Fibroblast of lung (primary cell): ENCODE measurements around the gene EDDM3A. TPM values are rescaled to one million over a fixed set of nuclear protein-coding genes. Genes with fewer than 3 reads are reported as not detected.
"Not testable (repeated sequence)": the region's sequence is repeated elsewhere in the genome, so short reads cannot be mapped to it uniquely, and the experiment has no call there.

Source experiments
- DNase-seq, 2 donors: peaks; one replicate each; pipeline versions ENCODE4 v3.0.0 to v3.0.0-alpha.2; 2010; ENCODE audit warnings: low read depth in 2 of 2
- H2AFZ ChIP-seq: 2 replicates; pipeline ENCODE4 v1.5.1; 2012; ENCODE audit warnings: low read length, control low read depth, inconsistent platforms
- H3K27ac ChIP-seq: 2 replicates; pipeline ENCODE4 v1.5.1; 2011; ENCODE audit warnings: low read length, control low read depth; ENCODE audit not compliant: insufficient read depth
- H3K27me3 ChIP-seq: 2 replicates; pipeline ENCODE4 v1.5.1; 2011; ENCODE audit warnings: mild to moderate bottlenecking, low read length; ENCODE audit not compliant: control insufficient read depth, insufficient read depth
- H3K36me3 ChIP-seq: 2 replicates; pipeline ENCODE4 v1.5.1; 2011; ENCODE audit warnings: low read length; ENCODE audit not compliant: control insufficient read depth, insufficient read depth
- H3K4me1 ChIP-seq: 2 replicates; pipeline ENCODE4 v1.5.1; 2011; ENCODE audit warnings: low read length; ENCODE audit not compliant: control insufficient read depth, insufficient read depth; ENCODE audit errors: extremely low read depth
- H3K4me2 ChIP-seq: 2 replicates; pipeline ENCODE4 v1.5.1; 2011; ENCODE audit warnings: low read length, control low read depth; ENCODE audit not compliant: insufficient read depth; ENCODE audit errors: extremely low read depth
- H3K4me3 ChIP-seq, 4 experiments: fragments of 200-600 bp in 1 of 4; sonication (generic) in 1 of 4; replicated peaks in 1 of 4; 2 replicates each; pipeline ENCODE4 v1.5.1; 2011 to 2016; ENCODE audit warnings: low read length in 4 of 4, low read depth in 3 of 4, mild to moderate bottlenecking in 3 of 4, control low read depth in 2 of 4, inconsistent platforms in 1 of 4, mixed read lengths in 1 of 4; ENCODE audit not compliant: insufficient read depth in 1 of 4; ENCODE audit errors: control extremely low read depth in 1 of 4
- H3K79me2 ChIP-seq: 2 replicates; pipeline ENCODE4 v1.5.1; 2012; ENCODE audit warnings: mild to moderate bottlenecking, low read length, inconsistent platforms; ENCODE audit not compliant: control insufficient read depth, insufficient read depth
- H3K9ac ChIP-seq: 2 replicates; pipeline ENCODE4 v1.5.1; 2011; ENCODE audit warnings: mild to moderate bottlenecking, low read length, control low read depth; ENCODE audit not compliant: insufficient read depth
- H3K9me3 ChIP-seq: 2 replicates; pipeline ENCODE4 v1.5.1; 2012; ENCODE audit warnings: low read depth, low read length; ENCODE audit not compliant: control insufficient read depth, insufficient read depth
- H4K20me1 ChIP-seq: 2 replicates; pipeline ENCODE4 v1.5.1; 2011; ENCODE audit warnings: low read length; ENCODE audit not compliant: control insufficient read depth, insufficient read depth; ENCODE audit errors: extremely low read depth
- CTCF ChIP-seq, 2 donors: IDR thresholded peaks in 1 of 2; conservative IDR thresholded peaks in 1 of 2; 1 replicate in 1 of 2; 2 replicates in 1 of 2; pipeline ENCODE4 v1.5.1; 2011 to 2012; ENCODE audit warnings: low read length in 2 of 2, control low read depth in 1 of 2, inconsistent platforms in 1 of 2, low read depth in 1 of 2, mild to moderate bottlenecking in 1 of 2
- EZH2 ChIP-seq: IDR thresholded peaks from 2 replicates; pipeline ENCODE4 v1.5.1; 2012; ENCODE audit warnings: low read length, control low read depth, mild to moderate bottlenecking; ENCODE audit errors: missing control alignments
- polyA plus RNA-seq, 2 donors: library from polyadenylated mRNA; depleted of rRNA in 1 of 2; stranded (reverse) in 1 of 2; unstranded in 1 of 2; fragments of >200 nt; gene quantifications; 2 replicates each; pipeline ENCODE4 v1.2.1, GENCODE V29; 2011 to 2012; ENCODE audit warnings: missing spikeins in 1 of 2
- total RNA-seq: library from RNA; depleted of rRNA; stranded (reverse); fragments of >200 nt; gene quantifications from 2 replicates; pipeline ENCODE4 v1.2.1, GENCODE V29; 2014

Gene EDDM3A
- total and polyA plus RNA-seq, 2 donors (not counting 1 experiment from before 2014, with no cell fraction given) = not detected

- H3K9ac ChIP-seq = no peak overlapping the region
- no peaks in the 10 kb centered on the region for H3K36me3 ChIP-seq
- no peaks in the 10 kb centered on the region for H3K4me1 ChIP-seq
- H3K27ac ChIP-seq = no peak overlapping the region
- no peaks in the 10 kb centered on the region for H3K79me2 ChIP-seq
- DNase-seq = no peak
- no peak overlapping the region for H3K4me2 ChIP-seq
- TF ChIP-seq CTCF (conservative IDR thresholded peaks at IDR 0.05 in 1 of 2, IDR thresholded peaks at IDR 0.05 in 1 of 2; ENCODE audit: low read depth in 1 of 2, low read length in 2 of 2) (no peak), EZH2 (no peak)
- H4K20me1 ChIP-seq = no peaks in the 10 kb centered on the region
- H3K27me3 ChIP-seq = no peaks in the 10 kb centered on the region
- no peaks in the 10 kb centered on the region for H3K9me3 ChIP-seq
- no peak overlapping the region for H2AFZ ChIP-seq
- H3K4me3 ChIP-seq = no peak overlapping the region
Measured at GRCh38 chr14:20732979-20733635, 12.6 kb upstream of the EDDM3A start.

- H3K27me3 ChIP-seq = no peaks in the 10 kb centered on the region
- TF ChIP-seq CTCF (conservative IDR thresholded peaks at IDR 0.05 in 1 of 2, IDR thresholded peaks at IDR 0.05 in 1 of 2; ENCODE audit: low read depth in 1 of 2, low read length in 2 of 2) (no peak), EZH2 (no peak)
- H3K4me2 ChIP-seq = no peak overlapping the region
Measured at GRCh38 chr14:20733684-20734429, 11.8 kb upstream of the EDDM3A start.

GRCh38 chr14:20734430-20734806, 11.3 kb upstream of the EDDM3A start:
- Histone ChIP-seq H3K9me3 (no peaks in the 10 kb centered on the region), H3K9ac (no peak overlapping the region), H3K4me3 (no peak overlapping the region), H3K4me1 (no peaks in the 10 kb centered on the region), H3K27ac (no peak overlapping the region), H3K27me3 (no peaks in the 10 kb centered on the region), H3K79me2 (no peaks in the 10 kb centered on the region), H2AFZ (no peak overlapping the region), H3K36me3 (no peaks in the 10 kb centered on the region), H4K20me1 (no peaks in the 10 kb centered on the region), H3K4me2 (no peak overlapping the region)
- TF ChIP-seq EZH2 (no peak), CTCF (conservative IDR thresholded peaks at IDR 0.05 in 1 of 2, IDR thresholded peaks at IDR 0.05 in 1 of 2; ENCODE audit: low read depth in 1 of 2, low read length in 2 of 2) (no peak)
- DNase-seq = no peak

More at GRCh38 chr14:20733684-20734429, 11.8 kb upstream of the EDDM3A start:
- no peak overlapping the region for H3K4me3 ChIP-seq
- no peak for DNase-seq
- no peaks in the 10 kb centered on the region for H3K79me2 ChIP-seq
- no peaks in the 10 kb centered on the region for H3K36me3 ChIP-seq
- H3K4me1 ChIP-seq = no peaks in the 10 kb centered on the region
- no peak overlapping the region for H3K9ac ChIP-seq
- H4K20me1 ChIP-seq = no peaks in the 10 kb centered on the region
- no peak overlapping the region for H3K27ac ChIP-seq
- H3K9me3 ChIP-seq = no peaks in the 10 kb centered on the region
- H2AFZ ChIP-seq = no peak overlapping the region

- H3K9ac ChIP-seq, H3K4me1 ChIP-seq, DNase-seq, H3K36me3 ChIP-seq, H3K9me3 ChIP-seq, H3K27ac ChIP-seq, H4K20me1 ChIP-seq, H3K27me3 ChIP-seq, H3K4me3 ChIP-seq, H3K79me2 ChIP-seq, H3K4me2 ChIP-seq, H2AFZ ChIP-seq: not testable (repeated sequence)
Measured at GRCh38 chr14:20738292-20738691, 7.4 kb upstream of the EDDM3A start.
